HepG2 (cell line): ENCODE measurements around the gene CPXM1. TPM values are rescaled to one million over a fixed set of nuclear protein-coding genes. Genes with fewer than 3 reads are reported as not detected.

Experiments used
- ATAC-seq: fragments of 200-7000 bp; cut with Tn5 transposase; 3 replicates; pipeline ENCODE4 v1.9.1; 2020; ENCODE audit warnings: mild to moderate bottlenecking, moderate library complexity
- BruUV-seq: library from RNA; stranded (reverse); fragments of 400-500 nt; replicated peaks from 2 replicates; lab custom pipeline; 2021; lab: Mats Ljungman, UMichigan
- CTCF ChIA-PET: fragments of 300-600 bp; formaldehyde crosslinking; extraction: SDS; loops from one replicate; lab custom pipeline; 2021; ENCODE audit warnings: low total read pairs, inconsistent platforms, low intra/inter-chr PET ratio; lab: Yijun Ruan, JAX
- POLR2A ChIA-PET: fragments of 350-600 bp; sonication (Branson Sonifier 250); formaldehyde crosslinking; loops from one replicate; lab custom pipeline; 2020; ENCODE audit warnings: antibody characterized with exemption, inconsistent platforms; lab: Yijun Ruan, JAX
- DNase-seq: peaks from one replicate; pipeline ENCODE4 v3.0.0-alpha.2; 2015; ENCODE audit warnings: low spot score
- FAIRE-seq: peaks from 3 replicates; lab custom pipeline; 2011; peaks lifted over from hg19 to GRCh38; lab: Jason Lieb, UNC
- H2AFZ ChIP-seq: one replicate; pipeline ENCODE4 v1.6.1; 2011; ENCODE audit warnings: low read length, inconsistent platforms
- H3K27ac ChIP-seq: fragments of 300-600 bp; 3 replicates; pipeline ENCODE4 v1.8.0; 2011; ENCODE audit warnings: mixed run types, mild to moderate bottlenecking, mixed read lengths, low read length, inconsistent platforms; ENCODE audit not compliant: insufficient read depth; ENCODE audit errors: extremely low read length
- H3K27me3 ChIP-seq, 2 experiments: fragments of 200-600 bp in 1 of 2; 2 replicates in 1 of 2; 3 replicates in 1 of 2; pipeline versions ENCODE4 v1.6.0 to v1.8.0; 2011; ENCODE audit warnings: low read length in 2 of 2, mild to moderate bottlenecking in 2 of 2, moderate library complexity in 2 of 2, inconsistent platforms in 1 of 2; ENCODE audit not compliant: insufficient read depth in 2 of 2, control insufficient read depth in 1 of 2
- H3K36me3 ChIP-seq, 2 experiments: fragments of 200-600 bp in 1 of 2; replicated peaks in 1 of 2; 2 replicates in 1 of 2; 3 replicates in 1 of 2; pipeline versions ENCODE4 v1.5.1 to v1.8.0; 2011; ENCODE audit warnings: low read length in 2 of 2, inconsistent platforms in 1 of 2; ENCODE audit not compliant: insufficient read depth in 2 of 2, control insufficient read depth in 1 of 2
- H3K4me1 ChIP-seq: 2 replicates; pipeline ENCODE4 v1.5.1; 2012; ENCODE audit warnings: low read length, inconsistent platforms; ENCODE audit not compliant: insufficient read depth
- H3K4me2 ChIP-seq: 2 replicates; pipeline ENCODE4 v1.6.0; 2011; ENCODE audit warnings: low read depth, low read length, inconsistent platforms
- H3K4me3 ChIP-seq, 3 experiments: fragments of 200-600 bp in 1 of 3; sonication (generic), shearing (Covaris generic) in 1 of 3; replicated peaks in 1 of 3; 2 replicates each; pipeline ENCODE4 v1.5.1; 2011 to 2016; ENCODE audit warnings: low read length in 3 of 3, inconsistent platforms in 2 of 3, low read depth in 2 of 3, mild to moderate bottlenecking in 2 of 3, control low read depth in 1 of 3, mixed read lengths in 1 of 3; ENCODE audit not compliant: insufficient read depth in 1 of 3
- H3K79me2 ChIP-seq: one replicate; pipeline ENCODE4 v1.6.1; 2011; ENCODE audit warnings: low read length, inconsistent platforms; ENCODE audit not compliant: insufficient read depth
- H3K9ac ChIP-seq: 2 replicates; pipeline ENCODE4 v1.6.0; 2011; ENCODE audit warnings: mild to moderate bottlenecking, low read depth, low read length, inconsistent platforms; ENCODE audit not compliant: insufficient read depth
- H3K9me3 ChIP-seq: 2 replicates; pipeline ENCODE4 v1.5.1; 2012; ENCODE audit warnings: mild to moderate bottlenecking, low read length
- H4K20me1 ChIP-seq: 2 replicates; pipeline ENCODE4 v1.6.0; 2011; ENCODE audit warnings: inconsistent platforms, mild to moderate bottlenecking, low read length, moderate library complexity; ENCODE audit not compliant: insufficient read depth
- ARNT2 ChIP-seq: sonication (generic); formaldehyde crosslinking; IDR thresholded peaks from 2 replicates; pipeline ENCODE4 v1.8.0; 2022; ENCODE audit warnings: mild to moderate bottlenecking, low read depth, missing genetic modification reagents, moderate library complexity
- DR1 ChIP-seq: sonication (generic); formaldehyde crosslinking; IDR thresholded peaks from 2 replicates; pipeline ENCODE4 v1.8.0; 2021; ENCODE audit warnings: mild to moderate bottlenecking, missing genetic modification reagents, inconsistent platforms
- FOXC1 ChIP-seq: sonication (generic); formaldehyde crosslinking; IDR thresholded peaks from 2 replicates; pipeline ENCODE4 v1.8.0; 2022; ENCODE audit warnings: mild to moderate bottlenecking, missing genetic modification reagents, borderline replicate concordance
- MAFF ChIP-seq: IDR thresholded peaks from 2 replicates; pipeline ENCODE4 v1.6.1; 2011; ENCODE audit warnings: low read depth, low read length, improper control_type of control experiment
- MAFK ChIP-seq, 2 experiments: IDR thresholded peaks in 1 of 2; conservative IDR thresholded peaks in 1 of 2; 2 replicates each; pipeline ENCODE4 v1.6.1; 2011; ENCODE audit warnings: improper control_type of control experiment in 2 of 2, low read length in 2 of 2
- NFAT5 ChIP-seq: sonication (generic); formaldehyde crosslinking; IDR thresholded peaks from 2 replicates; pipeline ENCODE4 v1.4.0; 2020; ENCODE audit warnings: missing genetic modification reagents
- PTBP1 ChIP-seq: fragments of 200-400 bp; formaldehyde crosslinking; IDR thresholded peaks from 2 replicates; pipeline ENCODE4 v1.6.1; 2018; ENCODE audit warnings: low read length, low read depth; ENCODE audit not compliant: poor library complexity, severe bottlenecking
- SP1 ChIP-seq, 2 experiments: fragments of 450-650 bp in 1 of 2; sonication (generic) in 1 of 2; formaldehyde crosslinking in 1 of 2; IDR thresholded peaks; 2 replicates each; pipeline versions ENCODE4 v1.4.0 to v1.6.1; 2016 to 2020; ENCODE audit warnings: missing genetic modification reagents in 1 of 2
- TBX3 ChIP-seq: fragments of 450-650 bp; IDR thresholded peaks from 2 replicates; pipeline ENCODE4 v1.6.1; 2017; ENCODE audit warnings: antibody characterized with exemption, mild to moderate bottlenecking, inconsistent platforms, borderline replicate concordance
- ZFY ChIP-seq: sonication (generic); formaldehyde crosslinking; IDR thresholded peaks from 2 replicates; pipeline ENCODE4 v1.4.0; 2020; ENCODE audit warnings: missing genetic modification reagents
- ZNF782 ChIP-seq: sonication (generic); formaldehyde crosslinking; IDR thresholded peaks from 2 replicates; pipeline ENCODE4 v1.4.0; 2020; ENCODE audit warnings: missing genetic modification reagents, mild to moderate bottlenecking, borderline replicate concordance
- WGBS: methylation state at CpG from one replicate; pipeline ENCODE4 v1.1.6; 2017; ENCODE audit warnings: low lambda C conversion rate; 5-methylcytosine and 5-hydroxymethylcytosine counted together
- in situ Hi-C: cut with HindIII; loops from 2 replicates; pipeline ENCODE4 v1.10.0; 2017; ENCODE audit warnings: low pct_unique_long_range_greater_than_20kb; ENCODE audit not compliant: extremely low pct_ligation_motif_present
- intact Hi-C: fragments of 100-400 bp; cut with micrococcal nuclease; formaldehyde crosslinking; loops from one replicate; pipeline ENCODE4 v1.10.0; 2022; ENCODE audit not compliant: unreplicated experiment
- polyA plus RNA-seq, 8 experiments: library from polyadenylated mRNA; depleted of rRNA in 3 of 8; stranded (reverse) in 7 of 8; unstranded in 1 of 8; fragments of >200 nt; fragmentation: Illumina TruSeq in 4 of 8; extraction: Trizol in 4 of 8; gene quantifications; 2 replicates each; pipeline versions ENCODE4 v1.2.1 to v1.2.3, GENCODE V29; 2011 to 2016; ENCODE audit warnings: low read depth in 4 of 8, missing spikeins in 1 of 8, mixed read lengths in 1 of 8; ENCODE audit not compliant: insufficient read depth in 1 of 8
- total RNA-seq, 5 experiments: library from RNA; depleted of rRNA; stranded (reverse); fragments of >200 nt; fragmentation: Illumina TruSeq; extraction: Trizol; gene quantifications; 2 replicates each; pipeline ENCODE4 v1.2.3, GENCODE V29; 2016; ENCODE audit warnings: low read depth in 1 of 5

Gene CPXM1
- total and polyA plus RNA-seq, 2 of the 13 experiments (the other 11 are each of a cell fraction or from before 2014, with no cell fraction given): 0.07 TPM; not detected in 1

GRCh38 chr20:2820084-2820895 lies 19.9 kb upstream of the CPXM1 start:
- FAIRE-seq: no peak
- peaks cover 7 to 60% of the 10 kb centered on the region in 2 experiments; a peak in 4 of 5 replicates for H3K27me3 ChIP-seq
- peak overlapping the region; percentile 41; the same call in 1 of the 2 replicates for H3K4me2 ChIP-seq
- ChIA-PET POLR2A (no interaction called here), CTCF (no interaction called here)
- ATAC-seq: peak; percentile 16
- H4K20me1 ChIP-seq: no peaks in the 10 kb centered on the region
- no peak overlapping the region for H2AFZ ChIP-seq
- no peak overlapping the region for H3K9ac ChIP-seq
- DNase-seq: no peak
- H3K4me1 ChIP-seq: peaks cover 13% of the 10 kb centered on the region; the same call in 1 of the 2 replicates
- intact Hi-C loops (no loop called here), in situ Hi-C loops (no loop called here)
- no peak overlapping the region for H3K27ac ChIP-seq
- WGBS: 43% methylated on average over 32 of the region's 32 CpGs
- TF ChIP-seq ZFY (CRISPR knock-in tag) (0 out of 2 replicates have a peak, but pooled peaks have one; percentile 23), PTBP1 (no peak), FOXC1 (CRISPR knock-in tag) (no peak), DR1 (0 out of 2 replicates have a peak, but pooled peaks have one; percentile 24), ZNF782 (no peak), TBX3 (no peak), ARNT2 (CRISPR knock-in tag) (no peak), SP1 (IDR thresholded peaks at IDR 0.05) (no peak), SP1 (CRISPR knock-in tag; IDR thresholded peaks at IDR 0.05) (no peak), MAFF (peak; percentile 64; the same call in 1 of the 2 replicates), MAFK (conservative IDR thresholded peaks at IDR 0.05 in 1 of 2, IDR thresholded peaks at IDR 0.05 in 1 of 2; ENCODE audit: low read length in 2 of 2) (peak; percentile 52 to 72; a peak in 3 of 4 replicates), NFAT5 (CRISPR knock-in tag) (no peak)
- no peaks in the 10 kb centered on the region for H3K36me3 ChIP-seq
- no peaks in the 10 kb centered on the region for H3K79me2 ChIP-seq
- peak overlapping the region in 1 of 3 experiments; percentile 30; a peak in 1 of 6 replicates for H3K4me3 ChIP-seq
- no TSS peak for BruUV-seq
- H3K9me3 ChIP-seq: no peaks in the 10 kb centered on the region
